Breast epithelium (tissue), 4 donors: Measurements from ENCODE around the gene MARCHF3. TPM values are rescaled to one million over a fixed set of nuclear protein-coding genes. Genes with fewer than 3 reads are reported as not detected.
A peak's percentile ranks its signal among the peaks of the same experiment; 100 is the strongest.

Source experiments
- DNase-seq, 2 donors: peaks; one replicate each; pipeline ENCODE4 v3.0.0-alpha.2; 2019; ENCODE audit warnings: low spot score in 2 of 2
- H3K27ac ChIP-seq, 2 donors: fragments of 200-600 bp; sonication (generic) in 1 of 2; one replicate each; pipeline ENCODE4 v1.5.1; 2016 to 2019; ENCODE audit warnings: mild to moderate bottlenecking in 1 of 2
- H3K27me3 ChIP-seq, 2 donors: fragments of 200-600 bp; sonication (generic) in 1 of 2; one replicate each; pipeline versions ENCODE4 v1.5.1 to v1.6.0; 2017 to 2019; ENCODE audit warnings: control low read depth in 1 of 2, mild to moderate bottlenecking in 1 of 2
- H3K36me3 ChIP-seq: fragments of 200-600 bp; one replicate; pipeline ENCODE4 v1.5.1; 2019
- H3K4me1 ChIP-seq, 2 donors: fragments of 200-600 bp; sonication (generic); one replicate each; pipeline ENCODE4 v1.5.1; 2016 to 2019; ENCODE audit warnings: control low read depth in 1 of 2
- H3K4me3 ChIP-seq, 3 donors: fragments of 200-600 bp; sonication (generic); 1 replicate in 2 of 3; 2 replicates in 1 of 3; pipeline ENCODE4 v1.5.1; 2016 to 2019; ENCODE audit warnings: mild to moderate bottlenecking in 3 of 3, moderate library complexity in 2 of 3
- H3K9me3 ChIP-seq, 2 donors: fragments of 200-600 bp; sonication (generic) in 1 of 2; one replicate each; pipeline ENCODE4 v1.5.1; 2016 to 2019; ENCODE audit warnings: control low read depth in 1 of 2
- POLR2A ChIP-seq: fragments of 450-650 bp; IDR thresholded peaks from one replicate; pipeline ENCODE4 v1.6.1; 2016; ENCODE audit warnings: antibody characterized with exemption, mild to moderate bottlenecking, moderate library complexity
- POLR2AphosphoS5 ChIP-seq, 3 donors: sonication (generic); formaldehyde crosslinking; IDR thresholded peaks; one replicate each; pipeline ENCODE4 v1.6.1; 2017; ENCODE audit warnings: antibody characterized with exemption in 3 of 3
- intact Hi-C: fragments of 100-400 bp; cut with DNase I; formaldehyde crosslinking; loops from one replicate; pipeline ENCODE4 v1.15.1; 2023; ENCODE audit warnings: low total_unique reads
- total RNA-seq, 3 donors: library from RNA; depleted of rRNA; stranded (reverse); fragments of >200 nt; gene quantifications; one replicate each; pipeline ENCODE4 v1.1.0, GENCODE V29; 2016
- TF ChIP-seq, protein P1 (sequence below), 3 donors: fragments of 450-650 bp; IDR thresholded peaks; one replicate each; pipeline ENCODE4 v1.5.1; 2016 to 2017; ENCODE audit warnings: antibody characterized with exemption in 3 of 3, mild to moderate bottlenecking in 3 of 3, moderate library complexity in 3 of 3

MARCHF3 gene
- total RNA-seq, 3 donors from 2014 or later, result 7.5 to 16.1 (median 11.6) TPM

DNA sequence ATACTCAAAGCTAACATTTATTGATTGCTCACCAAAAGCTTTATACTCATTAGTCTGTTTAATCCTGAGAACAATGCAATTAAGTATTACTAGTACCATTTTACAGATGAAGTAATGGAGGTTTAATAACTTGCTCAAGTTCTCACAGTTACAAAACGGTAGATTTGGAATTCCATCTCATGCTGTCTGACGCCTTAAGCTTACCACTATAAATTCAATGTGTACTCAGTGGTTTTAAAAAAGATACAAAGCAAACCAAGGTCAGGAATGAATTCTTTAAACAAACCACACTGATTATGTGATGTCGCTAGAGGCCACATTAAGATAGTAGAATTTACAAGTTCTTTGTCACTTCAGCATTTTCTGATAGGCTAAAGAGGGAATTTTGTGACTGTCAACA is 44.1 kb upstream of the MARCHF3 start:
- H3K27me3 ChIP-seq, result no peaks in the 10 kb centered on the region
- H3K4me1 ChIP-seq, result no peaks in the 10 kb centered on the region
- intact Hi-C loops, result no loop called here
- H3K36me3 ChIP-seq, result no peaks in the 10 kb centered on the region
- H3K4me3 ChIP-seq, result no peak overlapping the region
- no peak for DNase-seq
- no peak overlapping the region for H3K27ac ChIP-seq
- TF ChIP-seq POLR2AphosphoS5 (IDR thresholded peaks at IDR 0.05) (no peak), POLR2A (no peak)
- TF ChIP-seq, protein P1, sequence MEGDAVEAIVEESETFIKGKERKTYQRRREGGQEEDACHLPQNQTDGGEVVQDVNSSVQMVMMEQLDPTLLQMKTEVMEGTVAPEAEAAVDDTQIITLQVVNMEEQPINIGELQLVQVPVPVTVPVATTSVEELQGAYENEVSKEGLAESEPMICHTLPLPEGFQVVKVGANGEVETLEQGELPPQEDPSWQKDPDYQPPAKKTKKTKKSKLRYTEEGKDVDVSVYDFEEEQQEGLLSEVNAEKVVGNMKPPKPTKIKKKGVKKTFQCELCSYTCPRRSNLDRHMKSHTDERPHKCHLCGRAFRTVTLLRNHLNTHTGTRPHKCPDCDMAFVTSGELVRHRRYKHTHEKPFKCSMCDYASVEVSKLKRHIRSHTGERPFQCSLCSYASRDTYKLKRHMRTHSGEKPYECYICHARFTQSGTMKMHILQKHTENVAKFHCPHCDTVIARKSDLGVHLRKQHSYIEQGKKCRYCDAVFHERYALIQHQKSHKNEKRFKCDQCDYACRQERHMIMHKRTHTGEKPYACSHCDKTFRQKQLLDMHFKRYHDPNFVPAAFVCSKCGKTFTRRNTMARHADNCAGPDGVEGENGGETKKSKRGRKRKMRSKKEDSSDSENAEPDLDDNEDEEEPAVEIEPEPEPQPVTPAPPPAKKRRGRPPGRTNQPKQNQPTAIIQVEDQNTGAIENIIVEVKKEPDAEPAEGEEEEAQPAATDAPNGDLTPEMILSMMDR (IDR thresholded peaks at IDR 0.05), result no peak
- no peaks in the 10 kb centered on the region for H3K9me3 ChIP-seq

DNA sequence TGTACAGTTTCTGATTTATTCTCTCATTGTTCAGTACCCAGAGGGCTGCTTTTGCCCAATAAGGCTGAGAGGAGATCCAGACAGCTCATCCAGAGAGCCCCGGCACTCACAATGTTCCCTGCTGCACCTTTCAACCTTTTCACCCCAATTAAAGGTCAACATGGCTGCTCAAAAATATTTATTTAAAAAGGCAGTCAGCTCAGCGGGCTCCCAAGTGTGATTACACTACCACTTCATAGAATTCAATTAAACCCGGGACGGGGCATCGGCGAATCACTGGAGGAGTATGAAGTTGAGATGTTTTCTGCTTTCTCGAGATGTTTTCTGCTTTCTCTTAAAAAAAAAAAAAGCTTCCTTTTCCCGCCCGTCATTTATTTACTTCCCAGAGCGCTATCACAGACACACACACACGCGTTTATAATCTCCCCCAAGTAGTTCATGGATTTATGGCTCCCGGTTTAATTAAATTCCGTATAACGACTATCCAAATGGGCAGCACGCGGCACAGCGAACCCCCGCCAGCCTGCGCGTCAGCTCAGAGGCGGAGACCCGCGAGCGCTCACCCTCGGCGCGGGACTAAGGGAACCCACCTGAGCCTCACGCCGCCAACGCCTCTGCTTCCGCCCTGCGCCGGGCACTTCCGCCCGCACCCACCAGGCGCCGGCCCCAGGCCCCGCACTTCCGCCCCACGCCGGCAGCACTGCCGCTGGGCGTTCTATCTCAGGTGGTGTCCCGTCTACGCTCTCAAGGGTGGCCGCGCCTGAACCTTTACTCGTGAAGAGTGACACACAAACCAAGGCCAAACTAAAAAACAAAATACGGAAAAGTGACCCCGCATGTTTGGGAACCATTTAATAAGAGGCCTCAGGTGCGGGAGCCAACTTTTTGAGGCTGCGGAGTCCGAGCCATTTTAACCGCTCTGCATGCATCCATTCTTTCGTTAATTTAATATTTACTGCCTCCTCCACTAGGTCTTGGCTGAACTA is 42.8 kb upstream of the MARCHF3 start, which contains the start of gene C5orf63:
C5orf63 (minus strand) TSS at position 642 of the 986 bp plus-strand sequence. CDS start 14,507 bp downstream, outside the sequence.
- Histone ChIP-seq H3K9me3 (no peaks in the 10 kb centered on the region), H3K4me3 (peak within 1 kb of the TSS; percentile 54 to 83 (median 56)), H3K4me1 (no peaks in the 10 kb centered on the region), H3K27me3 (no peaks in the 10 kb centered on the region), H3K36me3 (no peaks in the 10 kb centered on the region), H3K27ac (peak within 1 kb of the TSS; percentile 29 to 62)
- TF ChIP-seq POLR2AphosphoS5 (IDR thresholded peaks at IDR 0.05) (no peak), POLR2A (no peak)
- TF ChIP-seq, protein P1 (IDR thresholded peaks at IDR 0.05), result peak in 1 of 3 donors; percentile 41
- DNase-seq, result peak in 1 of 2 donors; percentile 58
- intact Hi-C loops, result no loop called here

DNA sequence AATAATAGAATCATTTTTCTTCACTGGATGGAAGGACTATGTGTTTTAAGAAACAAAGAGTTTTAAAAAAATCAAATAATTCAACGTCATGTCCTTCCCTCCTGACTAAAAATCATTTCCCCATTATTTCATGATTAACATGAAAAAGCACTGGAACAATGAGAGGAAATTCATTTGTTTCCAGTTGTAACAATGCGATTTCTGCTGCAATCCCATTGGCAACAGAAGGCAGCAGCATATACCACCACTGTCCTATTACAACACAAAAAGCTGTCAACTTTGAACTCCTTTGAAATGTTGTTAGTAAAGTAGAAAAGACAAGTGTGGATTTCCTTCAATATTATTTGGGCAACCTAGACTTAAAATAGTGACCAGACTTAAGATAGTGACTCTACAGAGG is 39.9 kb upstream of the MARCHF3 start:
- no peak overlapping the region for H3K27ac ChIP-seq
- no peaks in the 10 kb centered on the region for H3K9me3 ChIP-seq
- no peaks in the 10 kb centered on the region for H3K4me1 ChIP-seq
- no peak overlapping the region for H3K4me3 ChIP-seq
- intact Hi-C loops, result no loop called here
- no peaks in the 10 kb centered on the region for H3K27me3 ChIP-seq
- no peak for DNase-seq
- TF ChIP-seq POLR2AphosphoS5 (IDR thresholded peaks at IDR 0.05), result no peak
- TF ChIP-seq, protein P1 (IDR thresholded peaks at IDR 0.05), result no peak
- no peak for TF ChIP-seq POLR2A
- H3K36me3 ChIP-seq, result no peaks in the 10 kb centered on the region

DNA sequence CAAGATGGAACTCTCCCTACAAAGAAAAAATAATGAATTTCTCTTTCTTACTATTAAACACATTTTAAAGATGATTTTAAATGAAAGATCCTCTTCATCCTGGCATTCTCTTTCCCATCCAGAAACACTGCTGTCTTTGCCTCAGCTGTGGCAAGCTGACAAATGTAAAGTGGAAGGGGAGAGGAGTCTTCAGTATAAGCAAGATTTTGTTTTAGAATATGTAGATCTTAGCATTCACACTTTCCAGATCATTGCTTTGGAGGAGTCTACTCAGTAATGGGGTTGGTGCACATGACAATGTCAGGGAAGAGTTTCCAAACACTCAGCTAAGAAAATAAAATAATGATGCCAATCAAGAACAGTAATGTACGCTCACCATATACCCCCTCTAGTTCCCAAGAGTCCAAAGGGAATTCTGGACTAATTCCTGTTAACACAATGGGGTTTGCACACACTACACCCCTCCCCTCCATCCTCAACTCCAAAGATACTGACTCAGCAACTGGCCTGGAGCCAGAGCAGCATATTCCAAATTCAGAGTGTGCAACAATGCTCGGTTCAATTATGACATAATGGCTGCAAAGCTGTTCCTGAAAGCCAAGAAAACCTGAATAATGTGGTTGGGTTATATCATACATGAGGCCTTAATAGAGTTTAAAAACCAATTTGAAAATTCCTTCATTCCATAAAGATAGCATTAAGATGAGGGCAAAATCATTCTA is 38.3 kb upstream of the MARCHF3 start:
- intact Hi-C loops, result loop anchor here (5.0 kb wide), 1 partner anchor 524 kb away; no protein-coding TSS in a partner anchor
- Histone ChIP-seq H3K27ac (no peak overlapping the region), H3K9me3 (no peaks in the 10 kb centered on the region), H3K4me3 (no peak overlapping the region), H3K27me3 (no peaks in the 10 kb centered on the region), H3K36me3 (no peaks in the 10 kb centered on the region), H3K4me1 (no peaks in the 10 kb centered on the region)
- no peak for DNase-seq
- TF ChIP-seq, protein P1 (IDR thresholded peaks at IDR 0.05), result no peak
- TF ChIP-seq POLR2AphosphoS5 (IDR thresholded peaks at IDR 0.05) (no peak), POLR2A (no peak)
